GM21367 (cell line): ENCODE results near the gene CMBL.
"Not testable (repeated sequence)": the region's sequence is repeated elsewhere in the genome, so short reads cannot be mapped to it uniquely, and the experiment has no call there.

ENCODE experiments used
- ATAC-seq: cut with Tn5 transposase; IDR thresholded peaks from one replicate; pipeline ENCODE4 v1.9.1; 2021; ENCODE audit not compliant: unreplicated experiment

The CMBL gene

GRCh38 chr5:10307206-10308148, at the start of gene CMBL:
Gene CMBL (minus strand): TSS chr5:10307902. CDS start chr5:10290762, 17,140 bp downstream.
- peak; percentile 83 for ATAC-seq

- ATAC-seq = no peak
These were observed 47.6 kb upstream of the CMBL start for GRCh38 chr5:10355071-10355889.

DNA sequence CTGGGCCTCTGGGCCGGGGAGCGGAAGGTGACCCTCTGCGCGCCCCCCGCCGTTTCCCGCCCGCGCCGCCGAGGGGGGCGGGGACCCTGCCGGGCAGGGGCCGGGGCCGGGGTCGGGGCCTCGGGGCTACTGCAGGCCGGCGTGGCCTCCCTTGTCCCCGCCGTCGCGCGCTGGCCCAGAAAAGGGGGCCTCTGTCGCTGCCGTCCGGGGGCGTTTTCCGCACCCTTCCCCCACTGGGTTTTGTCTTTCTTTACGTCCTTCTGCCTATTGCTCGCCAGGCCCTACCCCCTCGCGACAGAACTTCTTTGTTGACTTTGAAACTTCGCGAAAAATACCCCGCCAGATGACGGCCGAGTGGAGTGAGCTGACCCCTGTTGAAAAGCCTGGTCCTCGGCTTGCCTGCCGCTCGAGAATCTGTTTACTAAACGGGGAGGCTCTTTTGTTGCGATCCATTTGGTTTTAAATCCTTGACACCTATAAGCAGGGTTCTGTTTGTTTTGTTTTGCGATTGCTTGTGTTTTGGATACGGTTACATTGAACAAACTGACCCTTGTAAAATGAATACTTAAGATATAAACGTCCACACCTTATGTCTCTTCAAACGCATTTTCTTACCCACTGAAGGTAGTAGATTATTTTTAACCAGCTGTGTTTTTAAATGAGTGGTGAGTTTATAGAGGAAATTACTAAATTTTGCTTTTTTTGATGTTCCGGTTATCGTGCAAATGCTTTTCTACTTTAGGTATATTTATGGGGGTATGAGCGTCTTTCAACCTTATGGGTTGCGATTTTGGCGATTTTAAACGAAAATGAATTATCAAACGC, 46.6 kb upstream of the CMBL start:
- ATAC-seq = peak; percentile 9

GRCh38 chr5:10353241-10354047, 45.7 kb upstream of the CMBL start, which contains the start of gene MARCHF6:
Gene MARCHF6 (plus strand): TSS chr5:10353695. CDS start chr5:10353899, 204 bp downstream.
- ATAC-seq = peak; percentile 89

DNA sequence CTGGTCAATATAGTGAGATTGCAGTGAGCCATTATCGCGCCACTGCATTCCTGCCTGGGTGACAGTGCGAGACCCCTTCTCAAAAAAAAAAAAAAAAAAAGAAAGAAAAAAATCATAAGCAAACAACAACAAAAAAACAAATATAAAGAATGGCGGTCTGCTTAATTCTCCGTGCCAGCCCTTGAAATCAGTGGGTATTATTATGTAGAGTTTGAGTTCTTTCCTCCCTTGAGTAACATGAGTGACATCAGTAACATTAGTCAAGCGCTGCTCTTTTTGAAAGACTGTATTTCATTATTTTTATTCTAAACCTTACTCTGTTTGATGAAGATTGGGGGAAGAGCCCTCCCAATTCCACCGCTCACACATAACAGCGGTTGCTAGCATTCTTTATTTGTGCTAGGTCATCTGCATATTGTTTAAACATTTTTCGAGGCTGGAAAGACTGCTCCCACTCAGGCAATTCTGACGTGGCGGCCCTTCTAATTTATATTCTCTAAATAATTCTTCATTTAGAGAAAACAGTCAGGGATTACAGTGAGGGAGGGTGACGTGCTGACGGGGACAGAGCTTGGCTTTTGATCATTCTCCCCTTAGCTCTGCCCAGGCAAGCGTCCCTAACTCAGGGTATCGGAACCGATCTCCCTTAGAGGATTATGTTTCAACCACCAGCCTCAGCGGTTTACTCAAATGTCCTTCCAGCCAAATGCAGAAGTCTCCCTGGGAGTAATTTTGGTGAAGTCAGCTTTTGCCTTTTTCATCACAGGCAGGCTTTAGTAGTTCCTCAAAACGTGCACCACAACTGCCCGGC, 44.9 kb upstream of the CMBL start:
- no peak for ATAC-seq

GRCh38 chr5:10351919-10352318, 44.2 kb upstream of the CMBL start:
- no peak for ATAC-seq

- ATAC-seq = no peak
These were observed 43.6 kb upstream of the CMBL start for GRCh38 chr5:10351199-10351905.

GRCh38 chr5:10348258-10348657, 40.6 kb upstream of the CMBL start:
- no peak for ATAC-seq

- not testable (repeated sequence) for ATAC-seq
These were observed 36.9 kb upstream of the CMBL start for GRCh38 chr5:10344461-10345106.

DNA sequence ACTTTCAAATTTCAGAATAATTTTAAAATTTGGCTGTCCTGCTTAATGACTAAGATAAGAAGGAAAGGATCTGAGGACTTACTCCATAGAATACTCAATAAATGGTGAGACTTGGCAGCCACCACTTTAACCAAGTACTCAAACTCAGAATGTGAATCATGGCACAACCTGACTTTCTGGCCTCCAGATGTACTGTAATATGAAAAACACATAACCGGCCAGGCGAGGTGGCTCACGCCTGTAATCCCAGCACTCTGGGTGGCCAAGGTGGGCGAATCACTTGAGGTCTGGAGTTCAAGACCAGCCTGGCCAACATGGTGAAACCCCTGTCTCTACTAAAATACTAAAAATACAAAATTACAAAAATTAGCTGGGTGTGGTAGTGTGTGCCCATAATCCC, 35.8 kb upstream of the CMBL start:
- no peak for ATAC-seq

DNA sequence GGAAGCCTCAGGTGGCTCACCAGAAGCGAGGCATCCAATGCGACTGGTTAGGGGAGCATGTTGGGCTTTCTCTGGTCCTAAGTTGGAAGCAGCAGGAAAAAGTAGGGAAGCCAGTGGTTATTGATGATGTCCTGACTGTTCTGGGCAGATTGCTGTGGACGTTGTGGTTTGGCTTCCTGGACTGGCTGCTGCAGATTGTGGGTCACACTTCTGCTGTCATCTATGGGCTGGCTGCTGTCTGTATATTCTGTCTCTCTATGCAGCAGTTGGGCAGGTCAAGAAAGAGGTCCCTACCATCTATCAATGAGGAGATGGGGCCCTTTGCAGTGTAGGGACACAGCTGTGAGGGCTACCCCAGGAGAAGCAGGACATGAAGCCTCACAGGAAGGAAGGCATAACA, 32.3 kb upstream of the CMBL start:
- no peak for ATAC-seq

DNA sequence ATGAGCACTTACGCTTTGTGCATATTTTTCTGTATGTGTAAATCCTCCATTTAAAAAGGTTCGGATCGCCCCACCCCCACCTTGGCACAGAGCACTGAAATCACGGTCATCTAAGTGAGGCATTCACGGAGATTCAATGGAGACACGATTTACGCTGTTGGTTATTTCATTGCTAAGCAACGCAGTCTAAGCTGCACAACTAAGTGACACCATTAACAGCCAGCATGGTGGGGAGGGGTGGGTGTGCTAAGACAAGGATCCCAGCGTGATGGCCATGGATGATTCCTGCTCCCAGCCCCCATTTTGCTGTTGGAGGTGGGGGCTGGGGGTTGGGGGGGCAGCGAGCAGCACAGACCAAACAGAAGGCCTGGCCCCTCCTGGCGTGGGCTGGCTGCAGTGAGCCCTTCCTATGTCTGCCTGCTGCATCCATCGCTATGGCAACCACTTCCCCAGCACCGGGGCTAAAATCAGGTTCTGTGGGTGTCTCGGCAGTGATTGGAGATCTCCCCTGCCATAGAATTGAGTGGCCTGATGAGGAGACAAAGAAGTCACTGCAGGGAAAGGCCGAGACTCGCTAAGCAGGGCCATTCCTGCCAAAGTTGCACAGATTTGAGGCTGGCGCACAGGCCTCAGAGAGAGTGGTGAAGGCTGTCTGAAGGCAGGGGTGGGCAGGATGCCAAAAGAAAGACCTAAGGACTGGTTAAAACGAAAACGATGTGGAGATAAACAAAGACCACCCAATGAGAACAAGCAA, 31.5 kb upstream of the CMBL start:
- no peak for ATAC-seq

DNA sequence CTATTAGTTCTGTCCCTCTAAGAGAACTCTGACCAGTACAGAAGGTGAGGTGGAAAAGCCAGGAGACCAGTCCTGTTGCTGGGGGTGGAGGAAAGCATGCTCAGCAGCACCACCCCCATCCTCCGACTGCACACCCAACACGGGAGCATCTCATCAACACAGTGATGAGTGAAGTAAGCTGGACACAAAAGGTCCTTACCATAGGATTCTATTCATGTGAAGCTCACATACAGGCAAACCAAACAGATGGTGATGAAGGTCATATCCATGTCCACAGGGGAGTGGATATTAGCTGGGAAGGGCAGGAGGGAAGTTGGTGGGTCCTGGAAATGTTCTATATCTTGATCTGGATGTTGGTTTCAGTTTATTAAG, 31.0 kb upstream of the CMBL start:
- ATAC-seq = no peak

DNA sequence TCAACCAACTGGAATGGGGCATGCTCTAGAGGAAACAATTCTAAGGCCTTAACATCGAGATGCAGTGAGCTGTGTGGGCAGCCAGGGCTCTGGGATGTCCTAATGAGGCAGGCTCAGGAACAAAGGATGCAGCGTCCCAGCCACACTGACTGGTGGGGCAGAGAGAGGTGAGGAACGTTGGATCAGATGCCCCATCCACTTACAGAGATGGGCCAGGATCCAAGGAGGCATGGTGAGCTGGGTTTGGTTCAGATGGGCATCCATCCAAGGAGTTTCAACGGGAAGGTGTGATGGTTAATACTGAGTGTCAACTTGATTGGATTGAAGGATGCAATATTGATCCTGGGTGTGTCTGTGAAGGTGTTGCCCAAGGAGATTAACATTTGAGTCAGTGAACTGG, 30.3 kb upstream of the CMBL start:
- ATAC-seq = no peak

- ATAC-seq = no peak
These were observed 29.4 kb upstream of the CMBL start for GRCh38 chr5:10337107-10337506.

DNA sequence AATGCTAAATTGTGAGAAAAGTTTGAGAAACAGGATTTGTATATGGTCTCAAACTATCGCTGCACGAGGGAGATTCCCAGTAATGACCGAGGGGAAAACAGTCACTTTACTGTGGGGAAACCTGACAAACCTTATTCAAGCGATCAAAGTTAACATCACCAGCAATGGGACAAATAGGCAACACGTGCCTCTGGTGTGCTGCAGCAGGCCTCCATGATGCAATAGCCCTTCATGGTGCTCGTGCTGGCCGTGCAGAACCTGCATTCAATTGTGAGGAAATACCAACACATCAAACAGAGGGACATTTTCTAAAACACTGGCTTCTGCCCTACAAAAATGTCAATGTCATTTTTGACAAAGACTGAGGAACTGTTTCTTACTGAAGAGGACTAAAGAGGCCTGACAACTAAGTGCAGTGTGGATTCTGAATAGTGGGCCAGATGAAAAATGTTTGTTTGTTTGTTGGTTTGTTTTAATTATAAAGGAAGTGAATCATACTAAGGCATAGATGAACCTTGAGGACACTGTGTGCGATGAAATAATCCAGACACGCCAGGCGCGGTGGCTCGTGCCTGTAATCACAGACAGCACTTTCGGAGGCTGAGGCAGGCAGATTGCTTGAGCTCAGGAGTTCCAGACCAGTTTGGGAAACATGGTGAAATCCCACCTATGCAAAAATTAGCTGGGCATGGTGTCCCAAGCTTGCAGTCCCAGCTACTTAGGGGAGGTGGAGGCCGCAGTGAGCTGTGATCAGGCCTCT, 28.2 kb upstream of the CMBL start:
- ATAC-seq = no peak

GRCh38 chr5:10334831-10335230, 27.1 kb upstream of the CMBL start:
- no peak for ATAC-seq
